GM12874 (cell line): ENCODE data around the gene GK.

ENCODE experiments used
- CTCF ChIP-seq: IDR thresholded peaks from 2 replicates; pipeline ENCODE4 v1.5.1; 2011; ENCODE audit warnings: low read depth, mild to moderate bottlenecking, control low read depth, low read length, moderate library complexity; ENCODE audit not compliant: insufficient read depth

The GK gene

GRCh38 chrX:30653415-30654131 is at the start of gene GK:
Gene GK, plus strand, starts transcription at chrX:30653423. Its CDS starts 115 bp downstream, at chrX:30653538.
- no peak for TF ChIP-seq CTCF

GRCh38 chrX:30607155-30607554 is 46.1 kb upstream of the GK start:
- no peak for TF ChIP-seq CTCF

GRCh38 chrX:30610026-30610425 is 43.2 kb upstream of the GK start:
- no peak for TF ChIP-seq CTCF

GRCh38 chrX:30612250-30612655 is 41.0 kb upstream of the GK start:
- no peak for TF ChIP-seq CTCF

GRCh38 chrX:30613721-30614120 is 39.5 kb upstream of the GK start:
- no peak for TF ChIP-seq CTCF

- TF ChIP-seq CTCF = no peak
Observed at GRCh38 chrX:30615229-30615628, 38.0 kb upstream of the GK start.

GRCh38 chrX:30618160-30618765 is 35.0 kb upstream of the GK start:
- TF ChIP-seq CTCF = no peak
